GM11168 (cell line): Measurements from ENCODE around the gene GAS7.

Source experiments
- in situ Hi-C: fragments of 300-500 bp; cut with MboI; formaldehyde crosslinking; loops from one replicate; pipeline ENCODE4 v1.12.0; 2022; ENCODE audit warnings: low sequenced_read_pairs; ENCODE audit not compliant: unreplicated experiment

The GAS7 gene

GRCh38 chr17:9971991-9972390 lies 226.4 kb downstream of the GAS7 start:
- in situ Hi-C loops = no loop called here

- in situ Hi-C loops = loop anchor here (5.0 kb wide), 1 partner anchor 258 kb away; no protein-coding TSS in a partner anchor
These were observed 229.0 kb downstream of the GAS7 start for GRCh38 chr17:9969301-9969935.

- in situ Hi-C loops = loop anchor here (5.0 kb wide), 1 partner anchor 258 kb away; no protein-coding TSS in a partner anchor
These were observed 229.5 kb downstream of the GAS7 start for GRCh38 chr17:9968881-9969280.

- in situ Hi-C loops = loop anchor here (5.0 kb wide), 1 partner anchor 259 kb away; no protein-coding TSS in a partner anchor
These were observed 230.4 kb downstream of the GAS7 start for GRCh38 chr17:9968008-9968407.

DNA sequence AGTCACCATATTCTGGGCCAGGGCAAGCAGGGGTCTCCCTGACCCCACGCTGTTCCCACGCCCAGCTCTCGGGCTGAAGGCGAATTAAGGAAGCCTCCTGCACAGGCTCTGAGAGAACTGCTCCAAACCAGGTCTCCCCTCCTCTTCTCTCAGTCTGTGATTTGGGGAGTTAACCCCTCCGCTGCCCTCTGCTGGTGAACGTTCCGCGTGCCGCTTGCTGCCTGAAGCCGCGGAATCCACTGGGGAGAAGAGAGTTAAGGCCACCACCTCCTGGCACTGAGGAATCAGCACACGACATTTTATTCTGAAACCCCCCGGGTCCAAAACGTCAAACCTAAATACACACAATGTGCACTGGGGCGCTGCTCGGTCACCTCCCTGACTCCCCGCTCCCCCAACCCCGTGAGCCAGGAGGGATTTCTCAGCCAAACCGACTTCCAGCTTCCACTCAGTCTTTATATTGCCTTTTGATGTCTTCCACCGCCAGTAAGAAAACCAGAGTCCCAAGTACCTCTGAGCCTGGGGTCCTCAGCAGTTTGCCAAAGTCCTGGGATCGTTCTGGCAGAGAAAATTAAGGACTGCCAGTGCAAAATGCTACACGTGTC lies 238.9 kb downstream of the GAS7 start:
- in situ Hi-C loops = no loop called here

GRCh38 chr17:9958586-9959281 lies 239.7 kb downstream of the GAS7 start:
- in situ Hi-C loops = no loop called here

- in situ Hi-C loops = no loop called here
These were observed 241.2 kb downstream of the GAS7 start for GRCh38 chr17:9957244-9957643.

GRCh38 chr17:9956474-9957131 lies 241.8 kb downstream of the GAS7 start:
- in situ Hi-C loops = no loop called here

DNA sequence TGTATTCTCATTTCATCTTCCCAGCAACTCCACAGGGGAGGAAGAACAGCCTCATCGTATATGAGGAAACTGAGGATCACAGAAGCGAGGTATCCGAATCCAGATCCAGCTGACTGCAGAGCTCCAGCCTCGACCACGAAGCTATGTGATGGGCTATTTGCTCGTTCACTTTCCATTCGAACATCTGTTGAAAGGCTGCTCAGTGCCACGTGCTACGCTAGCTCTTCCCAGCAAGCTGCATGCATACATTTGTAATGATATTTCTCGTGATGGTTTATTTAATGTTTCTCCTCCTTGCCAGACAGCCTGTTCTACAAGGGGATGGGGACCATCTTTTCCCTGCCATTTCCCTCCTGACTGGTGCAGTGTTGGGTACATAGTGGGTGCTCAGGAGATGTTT lies 244.9 kb downstream of the GAS7 start:
- in situ Hi-C loops = no loop called here

- in situ Hi-C loops = no loop called here
These were observed 246.6 kb downstream of the GAS7 start for GRCh38 chr17:9951803-9952202.

- in situ Hi-C loops = no loop called here
These were observed 249.5 kb downstream of the GAS7 start for GRCh38 chr17:9948928-9949327.

DNA sequence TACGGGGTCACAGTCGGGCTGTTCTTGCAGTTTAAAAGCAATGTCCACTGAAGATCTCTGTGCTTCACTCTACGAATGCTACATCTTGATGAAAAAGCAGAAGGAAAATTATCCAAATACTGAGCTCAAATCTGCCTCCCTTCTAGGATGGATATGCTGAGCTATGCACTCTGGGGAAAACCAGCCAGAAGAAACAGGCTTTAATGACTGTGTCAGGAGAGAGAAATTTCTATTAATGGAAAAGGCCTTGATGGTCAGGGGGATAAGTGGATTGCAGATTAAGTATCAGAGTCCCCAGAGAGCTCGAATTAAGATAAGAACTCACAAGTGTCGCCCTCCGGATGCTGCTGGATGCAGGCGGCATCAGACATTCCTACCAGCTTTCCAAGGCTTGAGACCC lies 253.7 kb downstream of the GAS7 start:
- in situ Hi-C loops = no loop called here

- in situ Hi-C loops = no loop called here
These were observed 255.1 kb downstream of the GAS7 start for GRCh38 chr17:9943343-9943742.

DNA sequence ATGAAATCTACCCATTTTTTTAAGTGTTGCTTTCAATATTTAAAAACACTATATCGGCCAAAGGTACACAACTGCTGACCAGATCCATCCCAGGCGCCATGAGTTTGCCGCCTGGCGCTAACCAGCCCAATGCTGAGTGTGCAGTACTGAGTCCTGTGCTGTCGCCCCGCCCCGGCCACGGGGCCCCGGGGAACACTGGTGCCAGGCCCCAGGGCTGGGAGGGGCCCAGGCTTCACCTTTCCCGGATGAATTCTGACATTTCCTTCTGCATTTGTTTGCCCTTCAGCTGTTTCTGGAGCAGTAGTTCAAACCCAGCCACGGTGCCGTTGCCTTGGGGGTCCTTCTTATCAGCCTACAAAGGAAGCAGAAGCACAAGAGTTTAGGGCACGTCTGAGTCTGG lies 255.5 kb downstream of the GAS7 start:
- in situ Hi-C loops = no loop called here

- in situ Hi-C loops = no loop called here
These were observed 257.1 kb downstream of the GAS7 start for GRCh38 chr17:9941305-9941704.

DNA sequence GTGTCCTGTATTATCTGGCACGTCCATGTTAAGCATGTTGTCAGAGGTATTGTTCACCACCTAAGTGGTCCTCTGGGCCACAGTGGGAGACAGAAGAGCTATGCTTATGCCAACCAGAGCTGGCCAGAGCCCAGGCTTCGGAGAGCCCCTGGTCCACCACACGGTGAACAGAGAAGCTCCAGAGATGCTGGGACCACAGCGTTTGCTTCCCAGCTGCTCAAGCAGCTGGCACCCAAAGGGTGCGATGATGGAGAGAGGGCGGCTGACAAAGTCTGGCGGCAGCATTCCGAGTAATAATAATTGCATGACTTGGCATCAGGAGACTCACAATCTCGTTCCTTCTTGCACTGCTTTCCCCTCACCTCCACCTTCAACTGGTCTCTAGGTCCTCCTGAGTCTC lies 257.6 kb downstream of the GAS7 start:
- in situ Hi-C loops = no loop called here

DNA sequence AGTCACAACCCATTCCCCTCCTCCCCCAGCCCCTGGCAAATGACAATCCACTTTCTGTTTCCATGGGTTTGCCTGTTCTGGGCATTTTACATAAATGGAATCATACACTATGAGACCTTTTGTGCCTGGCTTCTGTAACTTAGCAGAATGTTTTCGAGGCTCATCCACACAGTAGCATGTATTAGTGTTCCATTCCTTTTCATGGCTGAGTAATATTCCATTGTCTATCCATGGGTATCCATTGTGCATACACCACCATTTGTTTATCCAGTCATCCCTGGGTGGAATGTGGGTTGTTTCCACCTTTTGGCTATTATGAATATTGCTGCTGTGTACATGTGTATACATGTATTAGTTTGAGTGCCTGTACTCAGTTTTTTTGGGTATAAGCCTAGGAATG lies 259.6 kb downstream of the GAS7 start:
- in situ Hi-C loops = no loop called here

- in situ Hi-C loops = no loop called here
These were observed 260.5 kb downstream of the GAS7 start for GRCh38 chr17:9937901-9938300.

- in situ Hi-C loops = no loop called here
These were observed 261.1 kb downstream of the GAS7 start for GRCh38 chr17:9937241-9937761.

DNA sequence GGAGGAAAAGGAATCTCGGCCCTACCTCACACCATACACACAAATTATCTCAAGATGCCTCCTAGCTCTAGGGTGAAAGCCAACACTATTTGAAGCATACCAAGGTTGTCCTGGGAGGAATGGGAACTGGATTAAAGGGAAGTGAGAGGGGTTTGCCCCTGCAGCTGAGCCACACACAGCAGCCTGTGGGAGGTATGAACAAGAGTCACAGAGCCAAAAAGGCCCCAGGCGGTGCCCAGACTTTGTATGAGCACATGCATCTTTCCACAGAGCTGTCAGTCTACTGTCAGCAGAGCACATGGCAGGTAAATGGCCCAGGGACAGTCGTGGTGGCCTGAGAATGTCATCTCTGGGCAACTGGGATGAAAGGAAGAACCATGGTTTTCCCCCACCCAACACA lies 262.3 kb downstream of the GAS7 start:
- in situ Hi-C loops = no loop called here

GRCh38 chr17:9935408-9935807 lies 263.0 kb downstream of the GAS7 start:
- in situ Hi-C loops = no loop called here
